HepG2 (cell line): ENCODE data around the gene SPTB.

ENCODE experiments used
- AGO2 ChIP-seq: fragments of 200-400 bp; formaldehyde crosslinking; optimal IDR thresholded peaks from 2 replicates; pipeline ENCODE3; 2017; ENCODE audit warnings: mild to moderate bottlenecking, low read depth, low read length, moderate library complexity
- NCOA1 ChIP-seq: sonication (generic); formaldehyde crosslinking; IDR thresholded peaks from 2 replicates; pipeline ENCODE4 v1.9.0; 2021; ENCODE audit warnings: missing genetic modification reagents
- SP4 ChIP-seq: sonication (generic); formaldehyde crosslinking; IDR thresholded peaks from 2 replicates; pipeline ENCODE4 v1.8.1; 2023; ENCODE audit warnings: mild to moderate bottlenecking, missing genetic modification reagents
- ZBTB40 ChIP-seq, 2 experiments: fragments of 450-650 bp in 1 of 2; sonication (generic) in 1 of 2; formaldehyde crosslinking in 1 of 2; IDR thresholded peaks; 2 replicates each; pipeline versions ENCODE4 v1.6.1 to v1.8.0; 2016 to 2022; ENCODE audit warnings: antibody characterized with exemption in 1 of 2, mild to moderate bottlenecking in 1 of 2, missing genetic modification reagents in 1 of 2
- ZNF20 ChIP-seq: sonication (generic); formaldehyde crosslinking; IDR thresholded peaks from 2 replicates; pipeline ENCODE4 v1.4.0; 2020; ENCODE audit warnings: mild to moderate bottlenecking, moderate library complexity, missing genetic modification reagents
- ZNF274 ChIP-seq: sonication (generic); formaldehyde crosslinking; IDR thresholded peaks from 2 replicates; pipeline ENCODE4 v1.5.1; 2020; ENCODE audit warnings: mild to moderate bottlenecking, missing genetic modification reagents
- ZNF335 ChIP-seq: sonication (generic); formaldehyde crosslinking; IDR thresholded peaks from 2 replicates; pipeline ENCODE4 v1.4.0; 2020; ENCODE audit warnings: missing genetic modification reagents
- ZNF878 ChIP-seq: sonication (generic); formaldehyde crosslinking; IDR thresholded peaks from 2 replicates; pipeline ENCODE4 v1.8.1; 2023; ENCODE audit warnings: mild to moderate bottlenecking, missing genetic modification reagents, moderate library complexity
- TF ChIP-seq, protein P1 (sequence below): fragments of 450-650 bp; IDR thresholded peaks from 2 replicates; pipeline ENCODE4 v1.6.1; 2016

DNA sequence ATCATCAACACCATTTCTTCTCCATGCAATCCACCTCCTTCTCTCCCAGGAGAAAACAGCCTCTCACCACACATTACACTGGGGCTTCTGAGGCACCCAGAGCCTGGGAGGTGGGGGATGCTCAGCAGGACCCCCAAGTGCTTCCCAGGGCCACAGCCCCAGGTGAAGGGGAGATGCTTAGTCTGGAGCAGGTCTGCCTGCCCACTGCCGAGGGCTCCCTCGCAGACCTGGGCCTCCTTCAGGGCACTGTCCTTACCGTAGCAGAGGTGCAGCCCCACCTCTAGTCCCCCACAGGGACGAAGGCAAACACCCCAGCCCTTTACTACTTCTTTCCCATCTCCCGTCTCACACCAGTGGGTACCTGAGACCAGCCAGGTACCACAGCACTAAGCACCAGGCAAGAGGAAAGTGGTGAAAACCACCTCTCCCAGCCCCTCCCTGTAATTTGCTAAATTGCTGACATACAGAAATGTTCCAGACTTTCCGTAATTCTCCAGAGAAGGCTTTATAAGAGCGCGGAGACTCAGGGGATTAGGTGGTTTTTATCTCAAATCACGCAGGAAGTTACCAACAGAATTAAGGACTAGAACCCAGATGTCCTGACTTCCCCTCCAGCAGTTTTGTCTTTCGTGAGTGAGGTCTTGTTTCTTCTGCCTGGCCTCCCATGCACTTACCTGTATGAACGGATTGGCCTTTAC is 116.5 kb downstream of the SPTB start:
- TF ChIP-seq SP4 (CRISPR knock-in tag): no peak
- no peak for TF ChIP-seq ZNF274 (CRISPR knock-in tag)
- TF ChIP-seq ZBTB40 (IDR thresholded peaks at IDR 0.05): no peak
- no peak for TF ChIP-seq ZBTB40 (CRISPR knock-in tag; IDR thresholded peaks at IDR 0.05)
- no peak for TF ChIP-seq AGO2
- TF ChIP-seq, protein P1, sequence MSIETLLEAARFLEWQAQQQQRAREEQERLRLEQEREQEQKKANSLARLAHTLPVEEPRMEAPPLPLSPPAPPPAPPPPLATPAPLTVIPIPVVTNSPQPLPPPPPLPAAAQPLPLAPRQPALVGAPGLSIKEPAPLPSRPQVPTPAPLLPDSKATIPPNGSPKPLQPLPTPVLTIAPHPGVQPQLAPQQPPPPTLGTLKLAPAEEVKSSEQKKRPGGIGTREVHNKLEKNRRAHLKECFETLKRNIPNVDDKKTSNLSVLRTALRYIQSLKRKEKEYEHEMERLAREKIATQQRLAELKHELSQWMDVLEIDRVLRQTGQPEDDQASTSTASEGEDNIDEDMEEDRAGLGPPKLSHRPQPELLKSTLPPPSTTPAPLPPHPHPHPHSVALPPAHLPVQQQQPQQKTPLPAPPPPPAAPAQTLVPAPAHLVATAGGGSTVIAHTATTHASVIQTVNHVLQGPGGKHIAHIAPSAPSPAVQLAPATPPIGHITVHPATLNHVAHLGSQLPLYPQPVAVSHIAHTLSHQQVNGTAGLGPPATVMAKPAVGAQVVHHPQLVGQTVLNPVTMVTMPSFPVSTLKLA: no peak
- no peak for TF ChIP-seq ZNF20 (CRISPR knock-in tag)
- TF ChIP-seq ZNF335 (CRISPR knock-in tag): no peak
- no peak for TF ChIP-seq ZNF878 (CRISPR knock-in tag)
- TF ChIP-seq NCOA1 (CRISPR knock-in tag): no peak
